ENCODE measurements around the gene LRRC4C. TPM values are rescaled to one million over a fixed set of nuclear protein-coding genes. Genes with fewer than 3 reads are reported as not detected.

LRRC4C gene
- total RNA-seq, 1 experiment from 2014 or later = not detected

DNA sequence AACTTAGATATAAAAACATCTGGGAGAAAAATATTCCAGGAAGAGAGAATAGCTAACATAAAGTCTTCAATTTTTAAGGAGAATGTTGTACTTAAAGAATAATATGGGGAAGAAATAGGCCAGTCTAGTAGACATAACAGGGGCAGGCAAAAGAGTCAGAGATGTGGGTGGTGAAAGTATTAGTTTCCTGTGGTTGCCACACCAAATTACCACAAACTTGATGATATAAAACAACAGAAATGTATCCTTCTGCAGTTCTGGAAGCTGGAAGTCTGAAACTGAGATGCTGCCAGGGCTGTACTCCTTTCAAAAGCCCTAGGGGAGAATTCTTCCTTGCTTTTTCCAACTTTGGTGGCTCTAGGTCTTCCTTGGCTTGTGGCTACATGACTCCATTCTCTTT, 1309.7 kb downstream of the LRRC4C start:
- in situ Hi-C loops (cut with HindIII; ENCODE audit: low pct_unique_long_range_greater_than_20kb, low sequenced_read_pairs) = no loop called here
- no peak for DNase-seq (ENCODE audit: low read depth, low spot score)

GRCh38 chr11:40140560-40140959, 1318.9 kb downstream of the LRRC4C start:
- in situ Hi-C loops (cut with HindIII; ENCODE audit: low pct_unique_long_range_greater_than_20kb, low sequenced_read_pairs) = no loop called here
- DNase-seq (ENCODE audit: low read depth, low spot score) = no peak

GRCh38 chr11:40139536-40139935, 1319.9 kb downstream of the LRRC4C start:
- no peak for DNase-seq (ENCODE audit: low read depth, low spot score)
- in situ Hi-C loops (cut with HindIII; ENCODE audit: low pct_unique_long_range_greater_than_20kb, low sequenced_read_pairs) = no loop called here

- in situ Hi-C loops (cut with HindIII; ENCODE audit: low pct_unique_long_range_greater_than_20kb, low sequenced_read_pairs) = no loop called here
- DNase-seq (ENCODE audit: low read depth, low spot score) = no peak
These were observed 1320.4 kb downstream of the LRRC4C start for GRCh38 chr11:40139066-40139465.

GRCh38 chr11:40134820-40135570, 1324.5 kb downstream of the LRRC4C start:
- in situ Hi-C loops (cut with HindIII; ENCODE audit: low pct_unique_long_range_greater_than_20kb, low sequenced_read_pairs) = no loop called here
- no peak for DNase-seq (ENCODE audit: low read depth, low spot score)

- no peak for DNase-seq (ENCODE audit: low read depth, low spot score)
- in situ Hi-C loops (cut with HindIII; ENCODE audit: low pct_unique_long_range_greater_than_20kb, low sequenced_read_pairs) = no loop called here
These were observed 1326.0 kb downstream of the LRRC4C start for GRCh38 chr11:40133498-40133897.

GRCh38 chr11:40132912-40133311, 1326.5 kb downstream of the LRRC4C start:
- DNase-seq (ENCODE audit: low read depth, low spot score) = no peak
- in situ Hi-C loops (cut with HindIII; ENCODE audit: low pct_unique_long_range_greater_than_20kb, low sequenced_read_pairs) = no loop called here

GRCh38 chr11:40130427-40130826, 1329.0 kb downstream of the LRRC4C start:
- in situ Hi-C loops (cut with HindIII; ENCODE audit: low pct_unique_long_range_greater_than_20kb, low sequenced_read_pairs) = no loop called here
- peak; percentile 48 for DNase-seq (ENCODE audit: low read depth, low spot score)

GRCh38 chr11:40129266-40129665, 1330.2 kb downstream of the LRRC4C start:
- in situ Hi-C loops (cut with HindIII; ENCODE audit: low pct_unique_long_range_greater_than_20kb, low sequenced_read_pairs) = no loop called here
- peak; percentile 50 for DNase-seq (ENCODE audit: low read depth, low spot score)

DNA sequence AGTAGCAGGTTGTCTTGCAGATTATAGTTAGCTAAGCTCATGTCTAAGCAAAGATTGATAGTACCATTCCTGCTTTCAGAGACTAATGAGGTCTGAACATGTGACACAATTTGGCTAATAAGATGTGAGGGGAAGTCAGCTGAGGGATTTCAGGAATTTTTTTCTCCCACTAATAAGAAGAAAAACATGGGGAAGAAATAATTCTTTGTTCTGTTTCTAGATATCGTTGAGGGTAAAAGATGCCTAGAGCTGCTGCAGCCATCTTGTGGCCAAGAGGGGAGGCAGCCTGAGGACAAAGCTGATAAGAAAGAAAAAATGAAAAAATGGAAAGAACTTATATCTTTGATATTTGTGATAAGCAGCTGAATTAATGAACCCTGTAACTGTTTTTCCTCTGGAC, 1334.4 kb downstream of the LRRC4C start:
- peak; percentile 61 for DNase-seq (ENCODE audit: low read depth, low spot score)
- in situ Hi-C loops (cut with HindIII; ENCODE audit: low pct_unique_long_range_greater_than_20kb, low sequenced_read_pairs) = no loop called here

- no peak for DNase-seq (ENCODE audit: low read depth, low spot score)
- in situ Hi-C loops (cut with HindIII; ENCODE audit: low pct_unique_long_range_greater_than_20kb, low sequenced_read_pairs) = no loop called here
These were observed 1339.8 kb downstream of the LRRC4C start for GRCh38 chr11:40119661-40120060.

DNA sequence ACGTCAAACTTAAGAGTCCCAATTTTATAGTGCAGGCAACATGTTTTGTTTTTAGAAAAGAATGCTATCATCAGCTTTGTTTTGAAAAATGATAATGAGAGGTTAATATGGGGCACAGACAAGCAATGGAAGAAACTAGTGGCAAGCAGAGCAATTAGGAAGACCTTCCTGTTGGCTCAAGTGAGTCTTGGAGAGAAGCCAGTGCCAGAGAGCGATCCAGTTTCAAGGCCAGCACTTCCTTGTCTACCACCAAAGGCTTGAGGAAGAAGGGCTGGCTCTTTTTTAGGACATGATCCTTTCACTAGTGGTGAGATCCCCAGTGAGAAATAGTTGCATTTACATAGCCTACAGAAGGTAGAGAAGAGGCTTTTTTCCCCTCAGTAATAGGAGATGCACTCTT, 1340.7 kb downstream of the LRRC4C start:
- in situ Hi-C loops (cut with HindIII; ENCODE audit: low pct_unique_long_range_greater_than_20kb, low sequenced_read_pairs) = no loop called here
- DNase-seq (ENCODE audit: low read depth, low spot score) = no peak

GRCh38 chr11:40118026-40118425, 1341.4 kb downstream of the LRRC4C start:
- no peak for DNase-seq (ENCODE audit: low read depth, low spot score)
- in situ Hi-C loops (cut with HindIII; ENCODE audit: low pct_unique_long_range_greater_than_20kb, low sequenced_read_pairs) = no loop called here

DNA sequence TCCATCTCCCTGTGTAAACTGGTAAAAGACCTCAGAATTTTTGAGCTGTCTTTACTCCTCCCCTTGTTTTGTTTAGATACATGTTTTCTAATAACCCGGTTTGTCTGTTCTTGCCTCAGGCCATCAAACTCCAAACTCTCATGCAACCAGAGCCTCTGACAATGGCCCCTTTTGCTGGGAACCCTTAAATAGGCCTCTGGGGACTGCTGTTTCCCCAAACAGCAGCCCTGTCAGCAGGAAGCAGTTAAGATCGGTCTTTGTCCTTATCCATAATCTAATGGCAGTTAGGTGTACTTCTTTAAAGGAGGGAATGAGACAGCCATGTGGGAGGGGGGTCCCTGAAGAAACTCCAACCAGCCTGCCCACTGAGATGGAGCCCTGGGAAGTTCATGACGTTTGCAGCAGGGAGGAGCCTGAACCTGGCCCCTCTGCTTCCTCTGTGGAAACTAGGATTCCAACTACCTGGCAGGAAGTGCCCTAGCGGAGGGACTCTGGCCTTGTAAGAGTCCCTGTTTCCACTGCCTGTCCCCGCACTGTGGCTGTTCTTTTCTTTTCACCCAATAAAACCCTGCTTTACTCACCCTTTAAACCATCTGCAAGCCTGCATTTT, 1354.4 kb downstream of the LRRC4C start:
- peak; percentile 82 for DNase-seq (ENCODE audit: low read depth, low spot score)
- in situ Hi-C loops (cut with HindIII; ENCODE audit: low pct_unique_long_range_greater_than_20kb, low sequenced_read_pairs) = no loop called here

DNA sequence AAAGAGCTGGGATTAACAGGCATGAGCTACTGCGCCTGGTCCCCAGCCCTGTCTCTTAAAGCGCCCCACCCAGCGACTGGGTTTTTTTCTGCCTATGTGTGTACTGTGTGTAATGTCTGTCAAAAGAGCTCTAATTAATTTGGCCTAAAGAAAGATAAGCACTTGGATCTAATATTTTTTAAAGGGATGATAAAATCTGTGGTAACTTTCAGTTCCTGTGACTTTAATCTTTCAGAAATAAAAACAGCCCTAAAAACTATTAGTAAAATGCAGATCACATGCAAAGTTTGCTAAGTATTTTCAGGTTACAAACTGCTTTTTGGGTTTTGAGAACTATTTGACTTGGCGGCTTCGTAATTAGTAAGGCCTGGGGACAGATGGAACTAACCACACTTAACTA, 1358.7 kb downstream of the LRRC4C start:
- DNase-seq (ENCODE audit: low read depth, low spot score) = no peak
- in situ Hi-C loops (cut with HindIII; ENCODE audit: low pct_unique_long_range_greater_than_20kb, low sequenced_read_pairs) = no loop called here

GRCh38 chr11:40100162-40100553, 1359.3 kb downstream of the LRRC4C start:
- in situ Hi-C loops (cut with HindIII; ENCODE audit: low pct_unique_long_range_greater_than_20kb, low sequenced_read_pairs) = no loop called here
- no peak for DNase-seq (ENCODE audit: low read depth, low spot score)

- in situ Hi-C loops (cut with HindIII; ENCODE audit: low pct_unique_long_range_greater_than_20kb, low sequenced_read_pairs) = no loop called here
- DNase-seq (ENCODE audit: low read depth, low spot score) = no peak
These were observed 1359.9 kb downstream of the LRRC4C start for GRCh38 chr11:40099426-40100161.

GRCh38 chr11:40095446-40095845, 1364.0 kb downstream of the LRRC4C start:
- in situ Hi-C loops (cut with HindIII; ENCODE audit: low pct_unique_long_range_greater_than_20kb, low sequenced_read_pairs) = no loop called here
- DNase-seq (ENCODE audit: low read depth, low spot score) = no peak

DNA sequence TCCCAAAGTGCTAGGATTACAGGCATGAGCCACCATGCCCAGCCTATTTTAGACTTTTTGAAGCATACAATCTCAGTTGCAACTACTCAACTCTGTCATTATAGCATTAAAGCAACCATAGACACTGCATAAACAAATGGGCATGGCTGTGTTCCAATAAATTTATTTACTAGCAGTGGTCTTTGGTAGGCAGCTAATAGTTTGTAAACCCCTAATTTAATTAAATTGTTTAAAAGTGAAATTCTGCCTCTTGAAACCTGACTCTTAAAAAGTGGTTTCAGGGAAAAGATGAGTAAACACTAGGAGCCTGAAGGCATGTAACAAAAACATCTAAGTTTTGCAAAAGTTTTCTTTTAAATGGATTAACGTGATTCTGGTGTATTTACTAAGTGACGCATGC, 1364.5 kb downstream of the LRRC4C start:
- no peak for DNase-seq (ENCODE audit: low read depth, low spot score)
- in situ Hi-C loops (cut with HindIII; ENCODE audit: low pct_unique_long_range_greater_than_20kb, low sequenced_read_pairs) = no loop called here

All from SK-MEL-5 (cell line).